Measurements from ENCODE around the gene SIL1.
"Not testable (repeated sequence)": the region's sequence is repeated elsewhere in the genome, so short reads cannot be mapped to it uniquely, and the experiment has no call there.

Gene SIL1

DNA sequence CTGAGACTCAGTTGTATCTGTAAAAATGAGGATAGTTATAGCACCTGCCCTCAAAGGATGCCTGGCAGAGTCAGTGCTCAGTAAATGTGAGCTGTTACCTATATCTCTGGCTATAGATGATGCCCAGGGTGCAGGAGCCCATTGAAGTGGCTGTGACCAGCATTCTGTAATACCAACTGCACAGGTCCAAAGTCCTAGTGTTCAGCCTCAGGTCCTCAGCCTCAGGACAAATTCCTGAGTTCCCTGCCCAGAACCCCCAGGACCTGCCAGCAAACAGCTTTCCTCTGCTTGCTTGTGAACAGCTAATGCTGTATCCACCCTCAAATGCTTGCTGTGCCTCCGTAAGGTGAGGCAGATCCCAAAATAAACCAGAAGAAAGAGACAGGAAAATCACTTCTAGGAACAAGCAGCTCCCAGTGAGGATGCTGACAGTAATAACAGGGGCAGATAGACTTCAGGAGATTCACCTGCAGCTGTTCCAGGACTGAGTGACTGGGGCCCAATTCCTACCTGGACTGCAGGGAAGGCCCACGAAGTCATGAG lies 80.8 kb downstream of the SIL1 start:
- CTCF ChIA-PET = interaction anchor here (2.3 to 2.5 kb wide), 2 partner anchors 9 to 12 kb away, joined by 8 to 10 read pairs; no protein-coding TSS in a partner anchor
- DNase-seq (ENCODE audit: extremely low spot score) = no peak
- POLR2A ChIA-PET = no interaction called here
- TF ChIP-seq, protein P1, sequence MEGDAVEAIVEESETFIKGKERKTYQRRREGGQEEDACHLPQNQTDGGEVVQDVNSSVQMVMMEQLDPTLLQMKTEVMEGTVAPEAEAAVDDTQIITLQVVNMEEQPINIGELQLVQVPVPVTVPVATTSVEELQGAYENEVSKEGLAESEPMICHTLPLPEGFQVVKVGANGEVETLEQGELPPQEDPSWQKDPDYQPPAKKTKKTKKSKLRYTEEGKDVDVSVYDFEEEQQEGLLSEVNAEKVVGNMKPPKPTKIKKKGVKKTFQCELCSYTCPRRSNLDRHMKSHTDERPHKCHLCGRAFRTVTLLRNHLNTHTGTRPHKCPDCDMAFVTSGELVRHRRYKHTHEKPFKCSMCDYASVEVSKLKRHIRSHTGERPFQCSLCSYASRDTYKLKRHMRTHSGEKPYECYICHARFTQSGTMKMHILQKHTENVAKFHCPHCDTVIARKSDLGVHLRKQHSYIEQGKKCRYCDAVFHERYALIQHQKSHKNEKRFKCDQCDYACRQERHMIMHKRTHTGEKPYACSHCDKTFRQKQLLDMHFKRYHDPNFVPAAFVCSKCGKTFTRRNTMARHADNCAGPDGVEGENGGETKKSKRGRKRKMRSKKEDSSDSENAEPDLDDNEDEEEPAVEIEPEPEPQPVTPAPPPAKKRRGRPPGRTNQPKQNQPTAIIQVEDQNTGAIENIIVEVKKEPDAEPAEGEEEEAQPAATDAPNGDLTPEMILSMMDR (IDR thresholded peaks at IDR 0.05; ENCODE audit: control extremely low read depth, extremely low read depth, low read depth, missing control alignments) = no peak

DNA sequence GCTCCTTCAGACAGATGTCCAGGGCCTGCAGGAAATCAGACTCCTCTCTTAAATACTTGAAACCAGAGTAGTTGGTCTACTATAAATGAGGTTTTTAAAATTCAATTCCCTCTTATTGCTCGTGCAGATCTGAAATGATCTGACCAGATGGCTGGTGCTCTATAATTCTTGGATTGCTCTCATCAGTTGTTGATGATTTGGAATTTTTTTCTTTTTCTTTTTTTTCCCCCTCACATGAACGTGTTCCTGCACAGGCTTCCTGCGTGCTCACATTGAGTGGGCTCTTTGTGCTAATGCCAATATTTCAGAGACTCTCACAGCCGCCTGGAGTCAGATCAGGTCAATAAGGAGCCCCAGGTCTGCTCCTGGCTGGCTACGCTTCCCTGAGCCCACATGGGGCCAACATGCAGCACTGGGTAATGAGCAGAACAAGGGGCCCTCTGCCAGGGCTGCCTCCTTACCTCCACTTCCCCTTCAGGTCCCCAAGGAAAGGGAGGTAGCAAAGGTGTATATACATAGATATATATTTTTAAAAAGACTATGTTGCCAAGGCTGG lies 82.0 kb downstream of the SIL1 start:
- no peak for DNase-seq (ENCODE audit: extremely low spot score)
- POLR2A ChIA-PET = no interaction called here
- TF ChIP-seq, protein P1 (IDR thresholded peaks at IDR 0.05; ENCODE audit: control extremely low read depth, extremely low read depth, low read depth, missing control alignments) = no peak
- CTCF ChIA-PET = interaction anchor here (2.3 kb wide), 1 partner anchor 11 kb away, joined by 10 read pairs; no protein-coding TSS in a partner anchor

DNA sequence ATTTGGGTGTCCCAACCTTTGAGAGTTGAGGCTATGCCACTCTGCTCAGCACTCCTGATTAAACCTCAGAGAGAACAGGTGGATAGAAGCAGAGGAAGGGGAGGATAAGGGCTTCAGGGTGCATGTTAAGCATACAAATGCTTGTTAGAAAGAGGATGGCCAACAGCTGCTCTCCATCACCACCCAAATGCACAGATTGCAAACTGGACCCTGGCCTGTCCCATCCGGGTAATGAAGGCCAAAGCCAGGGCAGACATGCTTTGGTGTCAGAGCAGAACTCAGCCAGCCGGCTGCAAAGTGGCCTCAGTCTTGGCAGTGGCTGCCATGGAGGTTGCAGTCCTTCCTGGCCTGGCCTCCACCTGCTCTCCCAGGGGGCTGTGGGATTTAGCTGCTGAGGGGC lies 84.3 kb downstream of the SIL1 start:
- DNase-seq (ENCODE audit: extremely low spot score) = no peak
- ChIA-PET POLR2A (no interaction called here), CTCF (interaction anchor here (0.6 to 2.3 kb wide), 2 partner anchors 14 to 22 kb away, joined by 3 to 8 read pairs; no protein-coding TSS in a partner anchor)
- TF ChIP-seq, protein P1 (IDR thresholded peaks at IDR 0.05; ENCODE audit: control extremely low read depth, extremely low read depth, low read depth, missing control alignments) = no peak

DNA sequence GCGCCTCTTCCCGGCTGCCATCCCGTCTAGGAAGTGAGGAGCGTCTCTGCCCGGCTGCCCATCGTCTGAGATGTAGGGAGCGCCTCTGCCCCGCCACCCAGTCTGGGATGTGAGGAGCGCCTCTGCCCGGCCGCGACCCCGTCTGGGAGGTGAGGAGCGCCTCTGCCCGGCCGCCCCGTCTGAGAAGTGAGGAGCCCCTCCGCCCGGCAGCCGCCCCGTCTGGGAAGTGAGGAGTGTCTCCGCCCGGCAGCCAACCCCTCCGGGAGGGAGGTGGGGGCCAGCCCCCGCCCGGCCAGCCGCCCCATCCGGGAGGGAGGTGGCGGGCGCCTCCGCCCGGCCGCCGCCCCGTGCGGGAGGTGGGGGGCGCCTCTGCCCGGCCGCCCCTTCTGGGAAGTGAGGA lies 85.8 kb downstream of the SIL1 start:
- POLR2A ChIA-PET, CTCF ChIA-PET: not testable (repeated sequence)

DNA sequence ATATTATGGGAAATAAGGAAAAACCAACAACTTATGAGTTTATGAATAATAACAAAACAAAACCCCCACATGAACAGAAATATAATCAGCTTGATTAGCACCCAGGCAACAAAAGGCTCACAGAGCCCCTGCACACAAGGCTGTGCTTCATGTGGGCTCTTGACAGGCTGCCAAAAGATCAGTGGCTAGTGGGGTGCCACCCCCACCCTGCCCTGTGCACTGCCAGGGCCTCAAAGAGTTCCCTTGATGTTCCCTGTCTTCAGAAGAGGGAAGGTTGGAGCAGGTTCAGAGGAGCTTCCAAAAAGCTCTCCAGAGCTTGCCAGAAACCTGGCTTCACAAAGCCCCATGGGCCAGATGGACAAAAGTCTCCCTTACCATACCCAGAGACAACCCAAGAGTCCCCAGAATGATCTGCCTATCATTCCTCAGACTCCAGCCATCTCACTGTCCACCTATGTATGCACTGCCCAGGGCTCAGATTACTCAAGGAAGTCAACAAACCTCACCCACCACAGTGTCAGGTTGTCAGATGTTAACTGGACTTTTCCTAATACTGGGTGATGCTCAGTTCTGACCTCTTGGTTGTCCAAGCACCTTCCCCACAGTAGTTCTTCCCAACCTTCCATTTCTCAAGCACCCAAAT lies 87.5 kb downstream of the SIL1 start:
- DNase-seq (ENCODE audit: extremely low spot score) = no peak
- TF ChIP-seq, protein P1 (IDR thresholded peaks at IDR 0.05; ENCODE audit: control extremely low read depth, extremely low read depth, low read depth, missing control alignments) = no peak
- POLR2A ChIA-PET = no interaction called here
- CTCF ChIA-PET = interaction anchor here (0.9 to 1.8 kb wide), 3 partner anchors 9 to 25 kb away, joined by 3 to 5 read pairs (median 5); no protein-coding TSS in a partner anchor

More for the DNA sequence above, 85.8 kb downstream of the SIL1 start:
- not testable (repeated sequence) for DNase-seq (ENCODE audit: extremely low spot score)

DNA sequence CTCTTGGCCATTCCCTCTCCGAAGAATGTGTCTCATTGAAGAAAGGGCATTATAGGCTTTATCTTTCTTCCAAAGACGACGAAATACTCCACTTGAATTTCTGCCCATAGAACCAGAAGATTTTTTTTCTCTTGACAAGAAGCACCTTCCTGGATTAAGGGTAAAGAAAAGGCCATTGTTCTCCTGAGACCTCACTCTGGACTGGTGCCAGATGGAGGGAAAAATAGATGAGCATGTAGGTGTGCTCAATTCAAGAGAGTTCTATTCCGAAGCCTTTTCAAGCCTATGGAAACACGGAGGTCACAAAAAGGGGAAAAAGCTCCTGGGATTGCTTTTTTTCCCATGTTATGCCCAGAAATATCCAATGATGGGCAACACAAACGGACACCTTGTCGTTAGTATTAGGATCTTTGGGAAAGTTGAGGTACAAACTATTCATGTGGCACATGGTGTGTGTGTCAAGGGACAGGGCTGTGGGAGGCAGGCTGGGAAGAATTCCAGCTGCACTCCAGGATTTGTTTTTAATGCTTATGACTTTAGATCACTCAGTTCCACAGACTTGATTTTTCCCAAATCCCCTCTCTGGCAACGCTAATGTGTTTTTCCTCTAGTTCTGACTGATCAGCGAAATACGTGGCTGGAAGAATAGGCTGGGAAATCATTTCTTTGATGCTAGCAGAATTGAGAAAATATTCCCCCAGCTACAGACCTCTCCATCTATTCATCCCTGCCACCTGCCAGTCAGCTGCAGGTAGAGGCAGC lies 89.9 kb downstream of the SIL1 start:
- CTCF ChIA-PET = interaction anchor here (1.0 to 1.4 kb wide), 2 partner anchors 12 to 28 kb away, joined by 3 to 4 read pairs; no protein-coding TSS in a partner anchor
- TF ChIP-seq, protein P1 (IDR thresholded peaks at IDR 0.05; ENCODE audit: control extremely low read depth, extremely low read depth, low read depth, missing control alignments) = no peak
- DNase-seq (ENCODE audit: extremely low spot score) = no peak
- POLR2A ChIA-PET = no interaction called here
